Common myeloid progenitor, CD34-positive (primary cell): ENCODE data around the gene FOXK2.
"Not testable (repeated sequence)": the region's sequence is repeated elsewhere in the genome, so short reads cannot be mapped to it uniquely, and the experiment has no call there.

ENCODE experiments used
- CTCF ChIA-PET: fragments of 350-600 bp; sonication (Branson Sonifier 250); formaldehyde crosslinking; loops from one replicate; lab custom pipeline; 2021; ENCODE audit warnings: antibody characterized with exemption; lab: Charles Lee
- POLR2A ChIA-PET: fragments of 350-600 bp; sonication (Branson Sonifier 250); formaldehyde crosslinking; loops from one replicate; lab custom pipeline; 2021; ENCODE audit warnings: antibody characterized with exemption; lab: Charles Lee
- DNase-seq, 3 donors: peaks; one replicate each; pipeline versions ENCODE4 v3.0.0 to v3.0.0-alpha.2; 2013
- H3K27ac ChIP-seq, 2 experiments: 1 replicate in 1 of 2; 2 replicates in 1 of 2; pipeline ENCODE4 v1.7.0; 2013; ENCODE audit warnings: inconsistent platforms in 2 of 2, low read length in 2 of 2, mild to moderate bottlenecking in 2 of 2, low read depth in 1 of 2, moderate library complexity in 1 of 2; ENCODE audit not compliant: severe bottlenecking in 2 of 2, insufficient read depth in 1 of 2, poor library complexity in 1 of 2
- H3K27me3 ChIP-seq, 5 experiments: replicated peaks in 2 of 5; 1 replicate in 3 of 5; 2 replicates in 2 of 5; pipeline versions ENCODE4 v1.6.1 to v1.7.0; 2013; ENCODE audit warnings: low read length in 4 of 5, mild to moderate bottlenecking in 2 of 5, moderate library complexity in 2 of 5, inconsistent platforms in 1 of 5; ENCODE audit not compliant: insufficient read depth in 5 of 5, control insufficient read depth in 4 of 5
- H3K36me3 ChIP-seq, 4 experiments: 1 replicate in 2 of 4; 2 replicates in 2 of 4; pipeline versions ENCODE4 v1.6.1 to v1.7.0; 2013; ENCODE audit warnings: low read length in 3 of 4, control low read depth in 1 of 4, mild to moderate bottlenecking in 1 of 4; ENCODE audit not compliant: control insufficient read depth in 4 of 4, insufficient read depth in 4 of 4
- H3K4me1 ChIP-seq, 4 experiments: 1 replicate in 3 of 4; 2 replicates in 1 of 4; pipeline versions ENCODE4 v1.6.1 to v1.7.1; 2013; ENCODE audit warnings: low read length in 3 of 4, mild to moderate bottlenecking in 3 of 4, control low read depth in 1 of 4, inconsistent platforms in 1 of 4, moderate library complexity in 1 of 4; ENCODE audit not compliant: control insufficient read depth in 4 of 4, insufficient read depth in 4 of 4; ENCODE audit errors: control extremely low read depth in 1 of 4
- H3K4me3 ChIP-seq, 7 experiments: 1 replicate in 4 of 7; 2 replicates in 3 of 7; pipeline versions ENCODE4 v1.5.1 to v1.7.0; 2013; ENCODE audit warnings: mild to moderate bottlenecking in 7 of 7, low read length in 6 of 7, moderate library complexity in 6 of 7, inconsistent platforms in 2 of 7, low read depth in 2 of 7, control low read depth in 1 of 7; ENCODE audit not compliant: insufficient read depth in 4 of 7, control insufficient read depth in 1 of 7; ENCODE audit errors: extremely low read depth in 1 of 7
- H3K9me3 ChIP-seq, 5 experiments: 1 replicate in 4 of 5; 2 replicates in 1 of 5; pipeline versions ENCODE4 v1.6.1 to v1.7.1; 2013; ENCODE audit warnings: low read length in 4 of 5, mild to moderate bottlenecking in 2 of 5, inconsistent platforms in 1 of 5, low read depth in 1 of 5, moderate library complexity in 1 of 5; ENCODE audit not compliant: control insufficient read depth in 4 of 5, insufficient read depth in 2 of 5; ENCODE audit errors: control extremely low read depth in 1 of 5
- WGBS: methylation state at CpG from one replicate; pipeline ENCODE4 v1.1.5; 2013; ENCODE audit not compliant: insufficient coverage; 5-methylcytosine and 5-hydroxymethylcytosine counted together

The FOXK2 gene

DNA sequence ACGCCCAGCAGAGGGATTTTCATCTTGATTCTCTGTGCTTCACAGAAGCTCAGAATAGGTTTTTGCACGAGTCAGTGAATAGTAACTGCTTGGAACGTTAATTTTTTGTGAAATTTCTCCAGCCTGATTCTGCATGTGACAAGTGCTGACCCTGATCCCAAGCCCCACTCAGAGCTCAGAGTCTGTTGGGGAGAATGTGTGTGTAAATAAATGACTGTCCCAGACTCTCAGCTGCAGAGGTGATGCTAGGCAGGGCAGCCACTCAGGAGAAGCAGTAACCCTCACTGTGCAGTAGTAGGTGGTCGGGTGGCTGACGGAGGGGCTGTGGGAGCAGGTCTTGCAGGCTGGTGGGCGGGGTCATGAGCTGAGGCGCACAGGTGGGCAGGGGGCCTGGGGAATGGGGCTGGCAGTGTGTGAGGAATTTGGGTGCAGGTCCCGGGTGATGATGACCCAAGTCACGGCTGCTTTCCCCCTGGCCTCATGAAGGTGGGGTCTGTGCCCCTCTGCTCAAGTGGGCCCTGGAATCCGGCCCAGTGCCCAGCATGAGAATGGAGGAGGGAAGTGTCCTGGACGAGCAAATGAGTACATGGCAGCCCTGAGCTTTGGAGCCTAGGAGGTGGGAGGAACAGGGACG lies 16.3 kb upstream of the FOXK2 start:
- Histone ChIP-seq H3K36me3 (no peaks in the 10 kb centered on the region), H3K27me3 (no peaks in the 10 kb centered on the region), H3K4me1 (peaks cover 0 to 10% (median 2%) of the 10 kb centered on the region in 4 experiments), H3K9me3 (no peaks in the 10 kb centered on the region), H3K4me3 (no peak overlapping the region), H3K27ac (no peak overlapping the region)
- no peak for DNase-seq
- ChIA-PET POLR2A (interaction anchor here (0.6 kb wide), 1 partner anchor 31 kb away, joined by 5 read pairs; no protein-coding TSS in a partner anchor), CTCF (interaction anchor here (1.1 to 2.1 kb wide), 3 partner anchors 10 to 27 kb away, joined by 3 to 7 read pairs (median 3); no protein-coding TSS in a partner anchor)
- WGBS: 94% methylated on average over 9 of the region's 12 CpGs

DNA sequence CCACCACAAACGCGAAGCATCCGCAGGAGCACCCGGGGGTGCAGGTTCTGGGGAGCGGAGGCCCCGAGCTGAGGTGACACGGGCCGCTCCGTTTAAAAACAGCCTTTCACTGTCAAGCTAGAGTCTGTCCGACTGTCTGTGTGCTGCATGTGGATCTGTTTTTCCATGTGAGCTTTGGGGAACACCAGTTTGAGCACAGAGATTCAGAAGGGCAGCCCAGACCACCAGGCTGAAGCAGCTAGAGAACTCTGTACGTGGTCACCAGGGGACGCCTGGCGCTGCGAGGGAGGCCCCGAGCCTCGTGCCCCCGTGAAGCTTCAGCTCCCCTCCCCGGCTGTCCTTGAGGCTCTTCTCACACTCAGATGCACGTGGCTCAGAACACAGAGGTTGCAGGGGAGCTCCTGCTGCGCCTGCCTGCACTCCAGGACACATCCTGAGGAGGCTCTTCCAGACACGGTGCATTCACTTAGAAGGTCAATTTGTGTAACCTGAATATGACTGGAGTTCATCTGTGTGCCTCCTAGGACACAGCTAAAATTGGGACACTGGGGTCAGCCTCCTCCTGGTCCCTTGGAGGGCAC lies 15.7 kb upstream of the FOXK2 start:
- POLR2A ChIA-PET: interaction anchor here (0.6 kb wide), 1 partner anchor 31 kb away, joined by 5 read pairs; no protein-coding TSS in a partner anchor
- Histone ChIP-seq H3K27ac (no peak overlapping the region), H3K4me3 (no peak overlapping the region), H3K4me1 (peaks cover 0 to 8% (median 2%) of the 10 kb centered on the region in 4 experiments), H3K9me3 (no peaks in the 10 kb centered on the region), H3K36me3 (no peaks in the 10 kb centered on the region), H3K27me3 (no peaks in the 10 kb centered on the region)
- 89% methylated on average over 17 of the region's 21 CpGs for WGBS
- CTCF ChIA-PET: interaction anchor here (0.6 to 2.1 kb wide), 4 partner anchors 9 to 27 kb away, joined by 3 to 7 read pairs (median 3); no protein-coding TSS in a partner anchor
- no peak for DNase-seq

DNA sequence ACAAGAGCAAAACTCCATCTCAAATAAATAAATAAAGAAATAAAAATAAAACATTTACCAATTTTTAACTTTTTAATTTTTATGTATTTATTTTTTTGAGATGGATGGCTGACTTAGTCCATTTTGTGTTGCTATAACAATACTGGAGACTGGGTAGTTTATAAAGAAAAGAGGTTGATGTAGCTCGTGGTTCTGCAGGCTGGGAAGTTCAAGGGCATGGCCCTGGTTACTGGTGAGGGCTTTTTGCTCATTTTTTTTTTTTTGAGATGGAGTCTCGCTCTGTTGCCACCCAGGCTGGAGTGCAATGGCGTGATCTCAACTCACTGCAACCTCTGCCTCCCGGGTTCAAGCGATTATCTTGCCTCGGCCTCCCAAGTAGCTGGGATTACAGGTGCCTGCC lies 14.2 kb upstream of the FOXK2 start:
- CTCF ChIA-PET: interaction anchor here (0.7 to 2.1 kb wide), 2 partner anchors 8 to 17 kb away, joined by 3 to 7 read pairs; no protein-coding TSS in a partner anchor
- WGBS: 100% methylated on average over 1 of the region's 6 CpGs
- Histone ChIP-seq H3K4me1 (peaks cover 0 to 3% (median 1%) of the 10 kb centered on the region in 4 experiments), H3K27me3 (no peaks in the 10 kb centered on the region), H3K9me3 (no peaks in the 10 kb centered on the region), H3K27ac (no peak overlapping the region), H3K36me3 (no peaks in the 10 kb centered on the region), H3K4me3 (no peak overlapping the region)
- POLR2A ChIA-PET: no interaction called here
- DNase-seq: no peak

DNA sequence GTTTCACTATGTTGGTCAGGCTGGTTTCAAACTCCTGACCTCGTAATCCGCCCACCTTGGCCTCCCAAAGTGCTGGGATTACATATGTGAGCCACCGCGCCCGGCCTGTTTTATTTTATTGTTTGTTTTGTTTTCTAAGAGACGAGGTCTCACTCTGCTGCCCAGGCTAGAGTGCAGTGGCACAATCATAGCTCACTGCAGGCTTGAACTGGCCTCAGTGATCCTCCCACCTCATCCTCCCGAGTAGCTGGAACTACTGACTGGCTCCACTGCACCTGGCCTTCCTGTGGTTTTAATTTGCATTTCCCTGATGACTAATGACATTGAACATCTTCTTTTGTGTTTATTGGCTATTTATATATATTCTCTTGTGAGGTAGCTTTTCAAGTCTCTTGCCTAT lies 13.1 kb upstream of the FOXK2 start:
- DNase-seq: peak in 1 of 3 donors; percentile 51
- H3K27me3 ChIP-seq, H3K4me3 ChIP-seq, H3K9me3 ChIP-seq, H3K4me1 ChIP-seq, H3K36me3 ChIP-seq, POLR2A ChIA-PET, H3K27ac ChIP-seq: not testable (repeated sequence)
- 70% methylated on average over 4 of the region's 7 CpGs for WGBS
- CTCF ChIA-PET: interaction anchor here (0.6 to 1.1 kb wide), 2 partner anchors 20 to 48 kb away, joined by 3 to 4 read pairs; no protein-coding TSS in a partner anchor

DNA sequence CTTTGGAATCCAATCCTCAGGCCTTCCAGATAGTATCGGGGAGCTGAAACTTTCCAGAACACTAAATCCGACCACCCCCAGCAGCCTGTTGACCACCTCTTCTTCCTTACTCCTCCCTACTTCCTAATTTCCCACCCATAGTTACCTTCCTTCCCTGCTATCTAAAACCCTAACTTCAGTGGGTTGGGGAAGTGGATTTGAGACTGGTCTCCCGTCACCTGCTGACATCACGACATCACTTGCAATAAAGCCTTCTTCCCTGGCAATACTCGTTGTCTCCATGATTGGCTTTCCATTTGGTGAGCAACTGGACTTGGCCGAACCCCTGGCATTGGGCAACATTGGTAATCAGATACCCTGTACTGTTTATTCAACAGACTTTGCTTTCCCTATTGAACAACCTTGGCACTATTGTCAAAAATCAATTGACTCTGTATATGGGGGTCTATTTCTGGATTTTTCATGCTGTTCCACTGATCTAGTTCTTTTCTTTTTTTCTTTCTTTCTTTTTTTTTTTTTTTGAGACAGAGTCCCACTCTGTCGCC lies 11.8 kb upstream of the FOXK2 start:
- peaks cover 0 to 3% (median 1%) of the 10 kb centered on the region in 4 experiments for H3K4me1 ChIP-seq
- no peaks in the 10 kb centered on the region for H3K36me3 ChIP-seq
- 95% methylated on average over 7 of the region's 7 CpGs for WGBS
- DNase-seq: no peak
- H3K9me3 ChIP-seq: no peaks in the 10 kb centered on the region
- ChIA-PET POLR2A (interaction anchor here (0.6 kb wide), 1 partner anchor 27 kb away, joined by 3 read pairs; no protein-coding TSS in a partner anchor), CTCF (interaction anchor here (1.4 kb wide), 1 partner anchor 9 kb away, joined by 5 read pairs; no protein-coding TSS in a partner anchor)
- no peak overlapping the region for H3K4me3 ChIP-seq
- H3K27me3 ChIP-seq: no peaks in the 10 kb centered on the region
- H3K27ac ChIP-seq: no peak overlapping the region

DNA sequence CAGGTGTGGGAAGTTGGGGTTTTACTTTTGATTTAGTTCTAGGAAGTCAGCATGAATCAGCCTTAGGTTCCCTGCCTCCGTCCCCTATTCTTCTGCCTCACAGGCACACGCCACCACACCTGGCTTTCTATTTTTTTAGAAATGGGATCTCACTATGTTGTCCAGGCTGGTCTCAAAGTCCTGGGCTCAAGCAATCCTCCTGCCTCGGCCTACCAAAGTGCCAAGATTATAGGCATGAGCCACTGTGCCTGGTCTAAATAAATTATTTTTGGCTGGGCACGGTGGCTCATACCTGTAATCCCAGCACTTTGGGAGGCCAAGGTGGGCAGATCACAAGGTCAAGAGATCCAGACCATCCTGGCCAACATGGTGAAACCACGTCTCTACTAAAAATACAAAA lies 7.9 kb upstream of the FOXK2 start:
- DNase-seq, H3K4me1 ChIP-seq, H3K36me3 ChIP-seq, H3K27ac ChIP-seq, H3K27me3 ChIP-seq, POLR2A ChIA-PET, H3K4me3 ChIP-seq, H3K9me3 ChIP-seq: not testable (repeated sequence)
- CTCF ChIA-PET: interaction anchor here (1.1 kb wide), 1 partner anchor 12 kb away, joined by 4 read pairs; no protein-coding TSS in a partner anchor
- WGBS: 97% methylated on average over 4 of the region's 5 CpGs
